Neuronal stem cell (in vitro differentiated cells): Measurements from ENCODE around the gene FAM180A.

Experiments
- DNase-seq: peaks from one replicate; pipeline ENCODE4 v3.0.0-alpha.2; 2013; ENCODE audit warnings: low spot score
- H2AFZ ChIP-seq: one replicate; pipeline ENCODE4 v1.6.1; 2013; ENCODE audit warnings: mild to moderate bottlenecking, low read length, inconsistent platforms
- H2AK5ac ChIP-seq: 2 replicates; pipeline ENCODE4 v1.6.1; 2013; ENCODE audit warnings: low read depth, mild to moderate bottlenecking, inconsistent platforms, low read length, moderate library complexity, mixed read lengths
- H2BK120ac ChIP-seq: 2 replicates; pipeline ENCODE4 v1.6.1; 2013; ENCODE audit warnings: low read depth, mild to moderate bottlenecking, inconsistent platforms, low read length, moderate library complexity, mixed read lengths
- H2BK12ac ChIP-seq: one replicate; pipeline ENCODE4 v1.6.1; 2013; ENCODE audit warnings: low read length, inconsistent platforms
- H2BK15ac ChIP-seq: 2 replicates; pipeline ENCODE4 v1.6.1; 2013; ENCODE audit warnings: mild to moderate bottlenecking, low read length, inconsistent platforms, mixed read lengths
- H2BK5ac ChIP-seq: one replicate; pipeline ENCODE4 v1.6.1; 2013; ENCODE audit warnings: inconsistent platforms, mild to moderate bottlenecking, low read length, moderate library complexity
- H3K14ac ChIP-seq: one replicate; pipeline ENCODE4 v1.6.1; 2013; ENCODE audit warnings: low read length, inconsistent platforms
- H3K18ac ChIP-seq: 2 replicates; pipeline ENCODE4 v1.6.1; 2013; ENCODE audit warnings: low read length, inconsistent platforms
- H3K23ac ChIP-seq: 2 replicates; pipeline ENCODE4 v1.6.1; 2013; ENCODE audit warnings: low read depth, mild to moderate bottlenecking, mixed read lengths, low read length, inconsistent platforms; ENCODE audit not compliant: poor library complexity
- H3K27ac ChIP-seq: replicated peaks from 3 replicates; pipeline ENCODE4 v1.5.1; 2013; ENCODE audit warnings: low read length, inconsistent platforms
- H3K27me3 ChIP-seq, 3 experiments: 2 replicates each; pipeline ENCODE4 v1.6.1; 2013; ENCODE audit warnings: low read length in 3 of 3, mild to moderate bottlenecking in 2 of 3, inconsistent platforms in 1 of 3, low read depth in 1 of 3, mixed read lengths in 1 of 3, moderate library complexity in 1 of 3; ENCODE audit not compliant: control insufficient read depth in 3 of 3, insufficient read depth in 3 of 3
- H3K36me3 ChIP-seq, 2 donors: replicated peaks in 1 of 2; 2 replicates each; pipeline ENCODE4 v1.6.1; 2013; ENCODE audit warnings: low read length in 2 of 2; ENCODE audit not compliant: control insufficient read depth in 2 of 2, insufficient read depth in 2 of 2
- H3K4ac ChIP-seq: 2 replicates; pipeline ENCODE4 v1.6.1; 2013; ENCODE audit warnings: inconsistent platforms, mild to moderate bottlenecking, low read length, moderate library complexity
- H3K4me1 ChIP-seq, 2 donors: 1 replicate in 1 of 2; 2 replicates in 1 of 2; pipeline ENCODE4 v1.6.1; 2013; ENCODE audit warnings: low read length in 2 of 2, low read depth in 1 of 2; ENCODE audit not compliant: control insufficient read depth in 2 of 2, insufficient read depth in 1 of 2
- H3K4me2 ChIP-seq: one replicate; pipeline ENCODE4 v1.6.1; 2013; ENCODE audit warnings: mild to moderate bottlenecking, low read length, inconsistent platforms; ENCODE audit not compliant: insufficient read depth, poor library complexity, severe bottlenecking
- H3K4me3 ChIP-seq, 2 donors: 2 replicates each; pipeline ENCODE4 v1.5.1; 2013; ENCODE audit warnings: low read length in 2 of 2, mild to moderate bottlenecking in 2 of 2, inconsistent platforms in 1 of 2, moderate library complexity in 1 of 2
- H3K79me1 ChIP-seq: one replicate; pipeline ENCODE4 v1.6.1; 2013; ENCODE audit warnings: low read depth, mild to moderate bottlenecking, inconsistent platforms, low read length, moderate library complexity
- H3K9ac ChIP-seq: one replicate; pipeline ENCODE4 v1.6.1; 2013; ENCODE audit warnings: mild to moderate bottlenecking, low read depth, low read length, inconsistent platforms; ENCODE audit not compliant: poor library complexity
- H3K9me3 ChIP-seq, 2 donors: replicated peaks in 1 of 2; 2 replicates each; pipeline versions ENCODE3 to v1.6.1; 2013; ENCODE audit warnings: low read length in 2 of 2, mild to moderate bottlenecking in 2 of 2, inconsistent platforms in 1 of 2, low read depth in 1 of 2, mixed read lengths in 1 of 2, moderate library complexity in 1 of 2; ENCODE audit not compliant: control insufficient read depth in 2 of 2, insufficient read depth in 1 of 2
- H4K8ac ChIP-seq: one replicate; pipeline ENCODE4 v1.6.1; 2013; ENCODE audit warnings: low read depth, mild to moderate bottlenecking, inconsistent platforms, low read length, moderate library complexity
- H4K91ac ChIP-seq: one replicate; pipeline ENCODE4 v1.6.1; 2013; ENCODE audit warnings: low read length, low read depth, mild to moderate bottlenecking, inconsistent platforms; ENCODE audit not compliant: poor library complexity
- WGBS, 2 donors: extraction: QIAGEN DNeasy Blood & Tissue Kit; methylation state at CpG; one replicate each; pipeline ENCODE4 v1.1.7; 2013; ENCODE audit warnings: missing lambda C conversion rate in 2 of 2, mixed read lengths in 1 of 2; ENCODE audit not compliant: insufficient read length in 2 of 2, insufficient replicate concordance in 1 of 2; ENCODE audit errors: extremely low coverage in 2 of 2; 5-methylcytosine and 5-hydroxymethylcytosine counted together

Gene FAM180A

GRCh38 chr7:135707570-135707966, 41.0 kb downstream of the FAM180A start:
- Histone ChIP-seq H4K91ac (no peak overlapping the region), H3K27me3 (no peaks in the 10 kb centered on the region), H3K4ac (no peak overlapping the region), H2BK12ac (no peak overlapping the region), H2AFZ (no peak overlapping the region), H3K79me1 (no peaks in the 10 kb centered on the region), H2BK5ac (no peak overlapping the region), H4K8ac (no peak overlapping the region), H3K18ac (no peak overlapping the region), H3K4me2 (no peak overlapping the region), H3K4me1 (peaks cover 2% of the 10 kb centered on the region in 2 donors), H3K14ac (no peak overlapping the region), H2AK5ac (no peak overlapping the region), H2BK15ac (no peak overlapping the region), H3K9me3 (no peaks in the 10 kb centered on the region), H3K27ac (no peak overlapping the region), H3K4me3 (no peak overlapping the region), H3K23ac (no peak overlapping the region), H2BK120ac (no peak overlapping the region), H3K9ac (no peak overlapping the region), H3K36me3 (no peaks in the 10 kb centered on the region)
- DNase-seq: no peak
- WGBS, 2 donors: no CpG with 5 or more reads among the region's 5 CpGs

GRCh38 chr7:135706858-135707569, 41.6 kb downstream of the FAM180A start:
- Histone ChIP-seq H3K18ac (no peak overlapping the region), H3K9ac (peak overlapping the region; percentile 14), H2BK15ac (no peak overlapping the region), H3K4me1 (peaks cover 0 to 2% of the 10 kb centered on the region in 2 donors), H2BK120ac (no peak overlapping the region), H3K36me3 (no peaks in the 10 kb centered on the region), H3K27me3 (no peaks in the 10 kb centered on the region), H3K4ac (no peak overlapping the region), H2AFZ (no peak overlapping the region), H3K27ac (no peak overlapping the region), H4K91ac (no peak overlapping the region), H3K4me3 (no peak overlapping the region), H4K8ac (no peak overlapping the region), H3K79me1 (no peaks in the 10 kb centered on the region), H2BK12ac (no peak overlapping the region), H3K23ac (no peak overlapping the region), H3K14ac (no peak overlapping the region), H2AK5ac (no peak overlapping the region), H3K9me3 (no peaks in the 10 kb centered on the region), H2BK5ac (no peak overlapping the region), H3K4me2 (no peak overlapping the region)
- no CpG with 5 or more reads among the region's 7 CpGs for WGBS, 2 donors
- DNase-seq: no peak

- H2BK15ac ChIP-seq: no peak overlapping the region
These were observed 42.4 kb downstream of the FAM180A start for GRCh38 chr7:135706038-135706742.

GRCh38 chr7:135704698-135705097, 43.9 kb downstream of the FAM180A start:
- Histone ChIP-seq H4K91ac (no peak overlapping the region), H3K23ac (no peak overlapping the region), H3K27me3 (no peaks in the 10 kb centered on the region), H3K4me3 (no peak overlapping the region), H2BK5ac (no peak overlapping the region), H2BK15ac (no peak overlapping the region), H2BK120ac (no peak overlapping the region), H2AFZ (no peak overlapping the region), H3K36me3 (no peaks in the 10 kb centered on the region), H3K79me1 (no peaks in the 10 kb centered on the region), H2AK5ac (no peak overlapping the region), H3K18ac (no peak overlapping the region), H3K14ac (no peak overlapping the region), H3K9ac (no peak overlapping the region), H3K27ac (no peak overlapping the region), H3K4ac (no peak overlapping the region), H4K8ac (no peak overlapping the region), H3K4me2 (no peak overlapping the region), H2BK12ac (no peak overlapping the region), H3K4me1 (no peaks in the 10 kb centered on the region), H3K9me3 (no peaks in the 10 kb centered on the region)
- WGBS, 2 donors: no CpG with 5 or more reads among the region's 5 CpGs
- DNase-seq: no peak

More at GRCh38 chr7:135706038-135706742, 42.4 kb downstream of the FAM180A start:
- no peak overlapping the region for H4K8ac ChIP-seq
- no CpG with 5 or more reads among the region's 20 CpGs for WGBS, 2 donors
- no peaks in the 10 kb centered on the region for H3K27me3 ChIP-seq
- H3K9me3 ChIP-seq: no peaks in the 10 kb centered on the region
- peak overlapping the region; percentile 7 for H3K18ac ChIP-seq
- DNase-seq: no peak
- H3K27ac ChIP-seq: no peak overlapping the region
- peak overlapping the region; percentile 95 for H3K14ac ChIP-seq
- no peak overlapping the region for H3K4ac ChIP-seq
- H3K79me1 ChIP-seq: no peaks in the 10 kb centered on the region
- H4K91ac ChIP-seq: no peak overlapping the region
- H3K36me3 ChIP-seq: no peaks in the 10 kb centered on the region
- H2AFZ ChIP-seq: no peak overlapping the region
- no peak overlapping the region for H3K4me2 ChIP-seq
- H3K9ac ChIP-seq: peak overlapping the region; percentile 14
- no peak overlapping the region for H2BK120ac ChIP-seq
- H3K4me1 ChIP-seq: peaks cover 0 to 2% of the 10 kb centered on the region in 2 donors
- no peak overlapping the region for H2BK12ac ChIP-seq
- H3K4me3 ChIP-seq: peak overlapping the region in 1 of 2 donors; percentile 14
- no peak overlapping the region for H3K23ac ChIP-seq
- H2BK5ac ChIP-seq: no peak overlapping the region
- H2AK5ac ChIP-seq: no peak overlapping the region
